GM20431 (cell line): ENCODE data around the gene CENATAC.
"Not testable (repeated sequence)": the region's sequence is repeated elsewhere in the genome, so short reads cannot be mapped to it uniquely, and the experiment has no call there.

Experiments used
- in situ Hi-C: fragments of 300-500 bp; cut with MseI, MboI; formaldehyde crosslinking; loops from one replicate; pipeline ENCODE4 v1.15.0; 2020; ENCODE audit warnings: low sequenced_read_pairs; ENCODE audit not compliant: unreplicated experiment

Gene CENATAC

GRCh38 chr11:119025099-119025473 is 27.1 kb downstream of the CENATAC start:
- in situ Hi-C loops, result no loop called here

DNA sequence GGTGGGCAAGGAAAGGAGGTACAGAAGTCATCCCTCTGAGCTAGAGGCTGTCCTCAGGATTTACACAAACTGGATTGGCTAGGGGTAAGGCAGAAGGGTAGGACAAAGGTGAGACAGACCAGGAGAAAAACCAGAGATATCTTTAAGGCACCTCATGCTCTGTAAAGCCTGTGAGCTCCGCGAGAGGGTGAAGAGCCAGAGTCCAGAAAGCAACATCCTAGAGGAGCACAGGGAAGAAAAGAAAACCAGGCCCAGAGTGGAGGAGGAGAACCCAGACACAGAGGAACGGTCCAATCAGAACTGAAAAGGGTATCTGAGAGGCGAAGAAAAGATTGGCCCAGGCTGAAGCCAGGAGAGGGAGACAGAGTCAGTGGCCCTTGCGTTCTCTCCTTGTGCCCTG is 27.6 kb downstream of the CENATAC start:
- in situ Hi-C loops, result no loop called here

- in situ Hi-C loops, result no loop called here
Observed at GRCh38 chr11:119025978-119026766, 28.2 kb downstream of the CENATAC start.

GRCh38 chr11:119026970-119027369 is 29.0 kb downstream of the CENATAC start:
- in situ Hi-C loops, result no loop called here

- in situ Hi-C loops, result no loop called here
Observed at GRCh38 chr11:119027561-119028345, 29.8 kb downstream of the CENATAC start.

DNA sequence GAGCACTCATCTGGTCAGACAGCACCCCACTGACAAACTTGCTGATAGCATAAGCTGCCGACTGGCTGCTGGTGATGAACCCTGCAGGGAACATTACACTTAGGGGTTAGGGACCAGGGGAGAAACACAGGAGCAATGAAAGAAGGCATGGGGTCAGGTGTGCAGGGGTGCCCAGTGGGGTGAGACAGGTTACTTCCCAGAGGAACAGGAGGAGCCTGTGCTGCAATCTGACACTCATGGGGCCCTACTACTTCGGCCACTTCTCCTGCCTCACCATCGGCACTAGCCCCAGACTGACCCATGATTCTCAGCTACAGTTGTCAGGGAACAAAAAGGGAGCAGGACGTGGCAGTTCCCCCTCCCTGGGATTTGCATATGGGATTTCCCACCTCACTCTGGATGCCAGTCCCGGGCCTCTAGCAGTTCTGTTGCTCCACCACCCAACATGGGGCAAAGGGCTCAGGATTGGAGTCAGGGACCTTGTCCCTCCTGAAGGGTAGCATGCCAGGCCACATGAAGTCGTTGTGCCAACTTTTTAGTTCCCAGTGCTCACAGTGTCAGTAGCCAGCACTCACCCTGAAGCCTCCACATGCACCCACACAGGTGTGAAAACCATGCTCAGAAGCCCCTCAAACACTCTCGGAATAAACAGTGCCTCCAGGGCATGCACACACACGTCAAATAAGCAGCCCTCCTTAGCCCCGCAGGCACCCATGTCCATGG is 30.6 kb downstream of the CENATAC start:
- in situ Hi-C loops, result no loop called here

- in situ Hi-C loops, result no loop called here
Observed at GRCh38 chr11:119029069-119029339, 31.1 kb downstream of the CENATAC start.

GRCh38 chr11:119029340-119030028 is 31.5 kb downstream of the CENATAC start:
- in situ Hi-C loops, result no loop called here

DNA sequence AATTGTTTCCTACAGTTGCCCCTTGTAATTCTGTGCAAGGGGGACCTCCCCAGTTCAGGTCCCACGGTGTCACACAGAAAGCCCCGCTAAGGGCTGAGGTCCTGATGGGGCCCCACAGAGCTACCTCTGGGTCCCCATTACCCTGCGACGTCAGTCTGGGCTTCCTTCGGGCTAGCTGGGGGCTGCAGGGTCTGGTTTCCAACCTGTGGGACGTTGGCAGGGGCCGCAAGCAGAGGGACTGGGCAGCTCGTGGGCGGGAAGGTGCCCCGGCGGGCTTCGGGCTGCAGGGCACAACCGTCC is 32.0 kb downstream of the CENATAC start:
- in situ Hi-C loops, result no loop called here

DNA sequence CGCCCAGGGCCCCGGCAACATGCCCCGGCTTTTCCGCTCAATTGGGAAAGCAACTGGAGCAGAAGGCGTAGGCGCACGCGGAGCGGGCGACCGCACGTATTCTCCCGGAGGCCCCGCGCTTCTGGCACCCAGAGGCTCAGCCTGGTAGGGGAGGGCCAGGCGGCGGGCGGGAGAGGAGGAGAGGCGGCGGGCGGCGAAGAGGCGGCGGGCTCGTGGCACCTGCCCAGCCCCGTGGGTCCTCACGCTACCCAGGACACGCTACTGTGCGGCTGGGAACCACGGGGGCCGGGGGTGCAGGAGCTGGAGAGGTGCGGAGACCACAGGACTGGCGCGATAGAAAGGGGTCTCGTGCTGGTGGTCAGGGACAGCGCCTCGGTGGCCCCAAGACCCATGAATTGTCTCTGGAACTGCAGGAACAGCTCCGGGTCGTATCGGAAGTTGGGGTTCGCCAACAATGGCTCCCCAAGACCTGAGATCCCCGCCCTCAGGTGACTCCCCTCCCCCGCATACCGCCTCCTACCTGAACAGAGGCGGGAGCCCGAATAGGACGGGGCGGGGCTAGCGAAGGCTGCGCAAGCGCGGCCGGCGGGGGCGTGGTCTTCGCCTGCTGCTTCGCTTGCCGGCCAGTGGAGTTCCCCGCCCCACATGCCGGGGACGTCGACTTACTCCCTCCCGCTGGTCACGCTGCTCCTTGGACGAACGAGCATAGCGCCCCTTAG is 32.5 kb downstream of the CENATAC start, which contains the start of gene SLC37A4:
SLC37A4 (minus strand) TSS at position 549 of the 719 bp plus-strand sequence.
- in situ Hi-C loops, result no loop called here

- in situ Hi-C loops, result no loop called here
Observed at GRCh38 chr11:119031912-119032280, 34.0 kb downstream of the CENATAC start.

GRCh38 chr11:119033421-119033820 is 35.5 kb downstream of the CENATAC start:
- in situ Hi-C loops, result not testable (repeated sequence)

GRCh38 chr11:119034813-119035212 is 36.9 kb downstream of the CENATAC start:
- in situ Hi-C loops, result no loop called here

- in situ Hi-C loops, result no loop called here
Observed at GRCh38 chr11:119038884-119039283, 40.9 kb downstream of the CENATAC start.

DNA sequence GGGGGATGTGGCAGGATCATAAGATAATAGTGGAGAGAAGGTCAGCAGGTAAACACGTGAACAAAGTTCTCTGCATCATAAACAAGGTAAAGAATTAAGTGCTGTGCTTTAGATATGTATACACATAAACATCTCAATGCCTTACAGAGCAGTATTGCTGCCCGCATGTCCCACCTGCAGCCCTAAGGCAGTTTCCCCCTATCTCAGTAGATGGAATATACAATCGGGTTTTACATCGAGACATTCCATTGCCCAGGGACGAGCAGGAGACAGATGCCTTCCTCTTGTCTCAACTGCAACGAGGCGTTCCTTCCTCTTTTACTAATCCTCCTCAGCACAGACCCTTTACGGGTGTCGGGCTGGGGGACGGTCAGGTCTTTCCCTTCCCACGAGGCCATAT is 41.5 kb downstream of the CENATAC start:
- in situ Hi-C loops, result not testable (repeated sequence)

DNA sequence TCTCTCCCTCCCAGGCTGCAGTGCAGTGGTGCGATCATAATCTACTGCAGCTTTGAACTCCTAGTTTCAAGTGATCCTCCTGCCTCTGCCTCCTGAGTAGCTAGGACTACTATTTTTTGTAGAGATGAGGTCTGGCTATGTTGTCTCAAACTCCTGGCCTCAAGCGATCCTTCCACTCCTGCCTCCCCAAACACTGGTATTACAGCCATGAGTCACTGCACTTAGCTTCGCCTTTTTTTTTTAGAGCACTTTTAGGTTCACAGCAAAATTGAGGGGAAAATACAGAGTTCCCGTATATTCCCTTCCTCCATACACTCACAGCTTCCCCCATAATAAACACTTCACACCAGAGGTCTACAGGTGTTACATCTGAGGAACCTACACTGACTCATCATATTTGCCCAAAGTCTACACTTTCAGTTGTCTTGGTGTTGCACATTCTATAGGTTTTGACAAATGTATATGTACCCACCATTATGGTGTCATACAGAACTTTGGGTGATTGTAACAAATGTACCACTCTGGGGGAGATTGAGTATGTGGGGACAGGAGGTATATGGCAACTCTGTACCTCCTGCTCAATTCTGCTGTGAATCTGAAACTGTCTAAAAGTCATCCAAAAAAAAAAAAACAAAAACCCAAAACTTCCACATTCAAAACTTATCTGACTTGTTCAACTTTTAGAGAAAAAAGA is 44.0 kb downstream of the CENATAC start:
- in situ Hi-C loops, result no loop called here

GRCh38 chr11:119042927-119043326 is 45.0 kb downstream of the CENATAC start:
- in situ Hi-C loops, result no loop called here

DNA sequence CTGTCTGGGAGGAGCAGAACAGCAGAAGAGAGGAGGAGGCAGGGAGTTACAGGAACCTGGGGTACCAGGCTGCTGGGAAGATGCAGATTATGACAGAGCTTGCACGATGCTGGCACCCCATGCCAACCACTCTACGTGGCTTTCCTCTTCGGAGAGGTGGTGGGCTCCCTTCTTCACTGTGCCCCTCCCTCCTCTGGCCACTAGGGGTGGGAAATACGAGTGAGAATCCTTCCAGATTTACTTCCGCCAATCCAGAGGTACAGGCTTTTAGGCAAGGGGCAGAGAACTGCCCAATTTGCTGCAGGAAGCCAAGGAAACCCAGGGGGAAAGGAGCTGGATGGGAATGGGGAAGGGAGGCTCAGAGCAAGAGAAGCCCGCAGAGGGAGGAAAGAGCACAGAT is 46.8 kb downstream of the CENATAC start:
- in situ Hi-C loops, result no loop called here

DNA sequence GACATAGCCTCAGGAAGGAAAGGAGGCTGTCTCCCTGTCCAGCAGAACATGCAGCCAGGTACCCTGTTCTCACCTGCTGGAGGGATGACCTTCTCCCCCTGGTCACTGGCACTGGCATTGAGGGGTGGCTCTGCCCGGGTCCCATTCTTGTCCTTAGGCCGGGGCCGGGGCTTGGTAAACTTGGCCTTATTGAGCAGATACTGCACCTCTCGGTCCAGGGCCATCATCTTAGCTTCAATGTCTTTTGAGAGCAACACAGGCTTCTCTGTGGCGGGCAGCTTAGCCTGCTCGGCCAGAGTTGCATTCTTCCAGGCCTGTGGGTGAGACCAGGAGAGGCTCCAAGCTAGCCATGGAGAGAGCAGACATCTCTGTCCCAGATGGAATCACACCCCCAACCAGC is 48.6 kb downstream of the CENATAC start:
- in situ Hi-C loops, result no loop called here
